Pancreas (tissue), 10 donors: ENCODE results near the gene FMR1NB. TPM values are rescaled to one million over a fixed set of nuclear protein-coding genes. Genes with fewer than 3 reads are reported as not detected.

ENCODE experiments used
- ATAC-seq, 4 donors: fragments of 200-7000 bp; cut with Tn5 transposase; one replicate each; pipeline versions ENCODE4 v1.8.0 to v1.9.1; 2020; ENCODE audit warnings: mild to moderate bottlenecking in 4 of 4, moderate library complexity in 4 of 4
- DNase-seq, 6 donors: peaks; one replicate each; pipeline ENCODE4 v3.0.0-alpha.2; 2020
- FAIRE-seq: peaks from 2 replicates; lab custom pipeline; 2012; peaks lifted over from hg19 to GRCh38; lab: Jason Lieb, UNC
- H3K27ac ChIP-seq, 4 donors: fragments of 200-600 bp; sonication (generic); 1 replicate in 3 of 4; 2 replicates in 1 of 4; pipeline versions ENCODE4 v1.5.0 to v1.8.0; 2020
- H3K27me3 ChIP-seq, 4 donors: fragments of 200-600 bp; one replicate each; pipeline ENCODE4 v1.8.0; 2021
- H3K36me3 ChIP-seq, 3 donors: fragments of 200-600 bp; sonication (generic) in 1 of 3; one replicate each; pipeline versions ENCODE4 v1.5.0 to v1.8.0; 2020 to 2021
- H3K4me1 ChIP-seq, 3 donors: fragments of 200-600 bp; one replicate each; pipeline ENCODE4 v1.8.0; 2021
- H3K4me3 ChIP-seq, 4 donors: fragments of 200-600 bp; sonication (generic) in 2 of 4; one replicate each; pipeline versions ENCODE4 v1.5.0 to v1.8.0; 2020 to 2021
- H3K9me3 ChIP-seq, 4 donors: fragments of 200-600 bp; one replicate each; pipeline ENCODE4 v1.8.0; 2021
- WGBS, 2 donors: extraction: QIAGEN DNeasy Blood & Tissue Kit; methylation state at CpG; one replicate each; pipeline ENCODE4 v1.1.7; 2013; 5-methylcytosine and 5-hydroxymethylcytosine counted together
- intact Hi-C, 3 donors: fragments of 100-400 bp; cut with DNase I; formaldehyde crosslinking; loops; one replicate each; pipeline versions ENCODE4 v1.11.1 to v1.14.2; 2022
- polyA plus RNA-seq, 2 donors: library from polyadenylated mRNA; stranded (reverse); fragments of 200-250 nt; gene quantifications; one replicate each; pipeline ENCODE4 v1.2.3, GENCODE V29; 2013
- total RNA-seq, 6 donors: library from RNA; stranded (reverse); fragmentation: NEBNext Ultra II Directional in 4 of 6; extraction: Animal tissue kit (Norgen Biotek cat#: 25700) in 4 of 6; gene quantifications; one replicate each; pipeline versions ENCODE4 v1.2.1 to v1.2.4, GENCODE V29; 2021 to 2023
- TF ChIP-seq, protein P1 (sequence below), 4 donors: fragments of 200-600 bp; sonication (generic) in 3 of 4; IDR thresholded peaks; one replicate each; pipeline versions ENCODE4 v1.5.0 to v1.8.0; 2021; ENCODE audit warnings: antibody characterized with exemption in 4 of 4
- donor health status: healthy with polysubstance abuse.
- donor health status: DM: no; HTN: no; CAD: no; lungs with moderate emphysema.
- donor health status: DM: no; HTN: no; CAD: no.
- donor health status: control.
- donor health status: control.
- donor health status: Bipolar disorder and iron deficiency.
- donor health status: DM: yes; HTN: yes; CAD: no.
- donor health status: DM: no; HTN: no; CAD: no.
- donor health status: DM: no; HTN: no; CAD: no.
- donor health status: DM: yes; HTN: yes; CAD: no.

FMR1NB gene, protein sequence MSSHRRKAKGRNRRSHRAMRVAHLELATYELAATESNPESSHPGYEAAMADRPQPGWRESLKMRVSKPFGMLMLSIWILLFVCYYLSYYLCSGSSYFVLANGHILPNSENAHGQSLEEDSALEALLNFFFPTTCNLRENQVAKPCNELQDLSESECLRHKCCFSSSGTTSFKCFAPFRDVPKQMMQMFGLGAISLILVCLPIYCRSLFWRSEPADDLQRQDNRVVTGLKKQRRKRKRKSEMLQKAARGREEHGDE
- total RNA-seq (not detected), polyA plus RNA-seq (under 1 TPM in 1 of 2 donors, not detected in 1; 0.19 TPM)

DNA sequence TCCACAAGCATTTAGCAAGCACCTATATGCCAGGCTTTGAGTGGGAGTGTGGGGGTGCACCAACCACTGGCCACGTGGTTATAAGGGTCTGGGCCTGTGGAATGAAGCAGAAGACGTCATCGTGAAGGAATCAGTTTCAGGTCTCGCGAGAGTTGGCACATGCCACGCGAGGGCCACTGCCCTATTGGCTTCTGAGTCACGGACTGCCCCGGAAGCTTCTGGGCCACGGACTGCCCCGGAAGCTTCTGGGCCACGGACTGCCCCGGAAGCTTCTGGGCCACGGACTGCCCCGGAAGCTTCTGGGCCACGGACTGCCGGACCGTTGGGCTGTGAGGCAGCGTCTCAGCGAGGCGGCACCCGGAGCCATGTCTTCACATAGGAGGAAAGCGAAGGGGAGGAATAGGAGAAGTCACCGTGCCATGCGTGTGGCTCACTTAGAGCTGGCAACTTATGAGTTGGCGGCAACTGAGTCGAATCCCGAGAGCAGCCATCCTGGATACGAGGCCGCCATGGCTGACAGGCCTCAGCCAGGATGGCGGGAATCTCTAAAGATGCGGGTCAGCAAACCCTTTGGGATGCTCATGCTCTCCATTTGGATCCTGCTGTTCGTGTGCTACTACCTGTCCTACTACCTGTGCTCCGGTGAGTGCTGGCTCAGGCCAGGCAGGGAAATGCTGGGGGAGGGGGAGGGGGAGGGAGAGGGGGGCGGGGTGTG is at the start of gene FMR1NB:
Gene FMR1NB, plus strand, starts transcription at position 300 of the 715 bp plus-strand sequence. Its CDS starts 66 bp downstream, at position 366.
- H3K36me3 ChIP-seq = no peaks in the 10 kb centered on the region
- DNase-seq (peak in 1 of 6 donors; percentile 30), ATAC-seq (no peak), FAIRE-seq (no peak)
- TF ChIP-seq, protein P1, sequence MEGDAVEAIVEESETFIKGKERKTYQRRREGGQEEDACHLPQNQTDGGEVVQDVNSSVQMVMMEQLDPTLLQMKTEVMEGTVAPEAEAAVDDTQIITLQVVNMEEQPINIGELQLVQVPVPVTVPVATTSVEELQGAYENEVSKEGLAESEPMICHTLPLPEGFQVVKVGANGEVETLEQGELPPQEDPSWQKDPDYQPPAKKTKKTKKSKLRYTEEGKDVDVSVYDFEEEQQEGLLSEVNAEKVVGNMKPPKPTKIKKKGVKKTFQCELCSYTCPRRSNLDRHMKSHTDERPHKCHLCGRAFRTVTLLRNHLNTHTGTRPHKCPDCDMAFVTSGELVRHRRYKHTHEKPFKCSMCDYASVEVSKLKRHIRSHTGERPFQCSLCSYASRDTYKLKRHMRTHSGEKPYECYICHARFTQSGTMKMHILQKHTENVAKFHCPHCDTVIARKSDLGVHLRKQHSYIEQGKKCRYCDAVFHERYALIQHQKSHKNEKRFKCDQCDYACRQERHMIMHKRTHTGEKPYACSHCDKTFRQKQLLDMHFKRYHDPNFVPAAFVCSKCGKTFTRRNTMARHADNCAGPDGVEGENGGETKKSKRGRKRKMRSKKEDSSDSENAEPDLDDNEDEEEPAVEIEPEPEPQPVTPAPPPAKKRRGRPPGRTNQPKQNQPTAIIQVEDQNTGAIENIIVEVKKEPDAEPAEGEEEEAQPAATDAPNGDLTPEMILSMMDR (IDR thresholded peaks at IDR 0.05) = no peak
- intact Hi-C loops = no loop called here
- no peak within 1 kb of the TSS for H3K27ac ChIP-seq
- H3K9me3 ChIP-seq = no peaks in the 10 kb centered on the region
- 94% methylated on average over 34 of the region's 35 CpGs for WGBS, 2 donors
- H3K4me1 ChIP-seq = no peaks in the 10 kb centered on the region
- H3K27me3 ChIP-seq = no peaks in the 10 kb centered on the region
- no peak within 1 kb of the TSS for H3K4me3 ChIP-seq

DNA sequence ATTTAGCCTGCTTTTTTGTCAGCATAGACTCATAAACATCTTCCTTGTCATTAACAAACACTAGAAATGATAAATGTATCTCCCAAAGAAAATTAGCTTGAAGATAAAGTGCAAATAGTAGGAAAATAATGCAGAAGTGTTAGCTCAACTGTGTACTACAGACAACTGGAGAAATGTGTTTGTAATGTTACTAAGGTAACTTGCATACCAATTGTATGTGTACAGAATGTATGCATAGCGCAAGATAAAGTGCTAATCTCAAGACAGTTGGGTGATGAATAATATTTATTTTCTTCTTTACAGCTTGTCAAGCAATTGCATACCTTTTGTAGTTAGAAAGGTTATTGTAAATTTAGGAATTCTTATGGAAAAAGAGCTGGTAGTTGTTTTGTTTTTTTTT is 47.3 kb upstream of the FMR1NB start:
- intact Hi-C loops = no loop called here
- Histone ChIP-seq H3K4me1 (no peaks in the 10 kb centered on the region), H3K27me3 (no peaks in the 10 kb centered on the region), H3K27ac (no peak overlapping the region), H3K4me3 (no peak overlapping the region), H3K36me3 (no peaks in the 10 kb centered on the region), H3K9me3 (no peaks in the 10 kb centered on the region)
- WGBS, 2 donors = 76 to 100% methylated on average over 1 of the region's 1 CpG
- DNase-seq (no peak), ATAC-seq (no peak), FAIRE-seq (no peak)
- TF ChIP-seq, protein P1 (IDR thresholded peaks at IDR 0.05) = no peak

DNA sequence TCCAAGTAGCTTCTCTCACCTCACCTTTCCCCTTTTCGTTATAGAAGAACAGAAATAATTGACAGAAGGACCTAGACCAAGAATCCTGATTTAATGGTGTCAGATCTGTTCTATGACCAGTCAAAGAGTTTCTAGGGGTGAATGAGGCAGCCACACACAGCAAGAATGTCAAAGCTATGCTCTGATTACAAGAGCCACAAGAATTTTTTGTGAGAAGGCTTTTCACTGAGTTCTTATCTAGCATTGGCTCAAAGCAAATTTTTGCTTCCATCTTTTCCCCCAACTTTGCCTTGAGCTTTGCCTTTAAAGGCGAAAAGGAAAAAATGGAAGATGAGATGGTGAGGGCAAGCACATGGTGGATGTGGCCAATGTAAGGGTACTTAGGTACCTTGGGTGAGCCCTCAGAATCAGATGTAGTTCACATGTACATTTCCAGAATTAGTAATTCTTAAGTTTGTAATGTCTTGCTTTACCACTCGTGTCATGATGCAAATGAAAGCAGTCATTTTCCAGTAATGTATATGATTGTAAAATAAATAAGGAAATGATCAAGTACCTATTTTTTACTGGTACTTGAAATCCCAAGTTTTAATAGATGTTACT is 45.9 kb upstream of the FMR1NB start:
- no peak overlapping the region for H3K27ac ChIP-seq
- no peak for FAIRE-seq
- whole genome bisulfite sequencing, 2 donors = 58 to 98% methylated on average over 3 of the region's 3 CpGs
- H3K9me3 ChIP-seq = no peaks in the 10 kb centered on the region
- TF ChIP-seq, protein P1 (IDR thresholded peaks at IDR 0.05) = no peak
- no peak for ATAC-seq
- intact Hi-C loops = no loop called here
- H3K4me3 ChIP-seq = no peak overlapping the region
- no peak for DNase-seq
- no peaks in the 10 kb centered on the region for H3K4me1 ChIP-seq
- peaks cover 0 to under 1% (median 0%) of the 10 kb centered on the region in 4 donors for H3K27me3 ChIP-seq
- no peaks in the 10 kb centered on the region for H3K36me3 ChIP-seq

DNA sequence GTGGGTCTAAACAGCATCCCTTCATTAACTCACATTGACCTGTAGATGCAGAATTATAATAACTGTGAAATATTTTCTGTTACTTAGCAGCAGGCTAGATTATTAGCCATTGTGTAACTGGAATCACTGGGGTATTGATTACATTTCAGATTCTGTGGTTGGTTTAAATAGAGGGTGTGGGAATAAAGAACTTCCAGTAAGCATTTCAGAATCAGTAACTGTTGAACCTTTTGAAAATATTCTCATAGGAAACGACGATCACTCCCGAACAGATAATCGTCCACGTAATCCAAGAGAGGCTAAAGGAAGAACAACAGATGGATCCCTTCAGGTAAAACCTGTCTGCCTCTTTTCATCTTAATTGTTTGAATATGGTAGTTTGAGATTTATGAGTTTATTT is 35.9 kb upstream of the FMR1NB start:
- WGBS, 2 donors = 84 to 94% methylated on average over 5 of the region's 5 CpGs

More for the DNA sequence above, 35.9 kb upstream of the FMR1NB start:
- TF ChIP-seq, protein P1 (IDR thresholded peaks at IDR 0.05) = no peak
- no peak for DNase-seq
- ATAC-seq = no peak
- intact Hi-C loops = no loop called here
- FAIRE-seq = no peak
- Histone ChIP-seq H3K27me3 (peaks cover 0 to 3% (median 0%) of the 10 kb centered on the region in 4 donors), H3K9me3 (no peaks in the 10 kb centered on the region), H3K36me3 (peaks cover 0 to 11% (median 0%) of the 10 kb centered on the region in 3 donors), H3K4me1 (no peaks in the 10 kb centered on the region), H3K27ac (no peak overlapping the region), H3K4me3 (no peak overlapping the region)
